Measurements from ENCODE around the gene INPP5E. TPM values are rescaled to one million over a fixed set of nuclear protein-coding genes. Genes with fewer than 3 reads are reported as not detected.

INPP5E gene
- total and polyA plus RNA-seq, 4 experiments from 2014 or later = 2.0 to 31.2 (median 17.1) TPM

DNA sequence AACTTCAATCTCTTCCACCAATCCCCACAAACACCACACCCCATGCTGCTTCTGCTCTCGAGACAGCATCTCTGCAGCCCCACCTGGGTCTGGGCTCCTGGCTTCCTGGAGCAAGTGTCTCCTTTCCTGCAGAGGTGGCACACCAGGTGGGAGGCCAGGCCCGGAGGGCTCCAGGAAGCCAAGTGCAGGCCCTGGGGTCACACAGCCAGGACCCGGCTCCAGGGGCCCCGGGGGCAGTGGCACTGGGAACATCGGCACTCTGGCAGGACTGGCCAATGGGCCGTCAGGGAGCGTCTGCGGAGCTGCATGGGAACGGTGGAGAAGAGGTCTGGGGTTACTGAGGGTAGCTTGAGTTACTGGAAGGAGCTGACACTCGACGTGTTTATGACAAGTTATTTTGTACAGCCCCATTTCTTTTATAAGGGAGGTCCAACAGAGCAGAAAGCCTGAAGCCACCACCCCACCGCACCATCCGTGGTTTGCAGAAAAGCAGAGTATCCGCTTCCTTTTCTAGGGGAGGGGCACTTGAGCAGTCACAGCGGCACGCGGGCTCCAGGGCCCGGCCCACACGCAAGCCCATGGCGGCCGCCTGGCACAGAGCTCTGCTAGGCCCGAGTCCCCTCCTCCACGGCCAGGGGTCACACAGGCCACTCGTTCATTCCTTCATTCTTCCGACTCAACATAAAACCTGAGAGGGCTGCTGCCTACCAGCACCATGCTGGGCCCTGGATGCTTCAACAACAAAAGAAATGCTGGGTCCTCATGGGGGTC is 14.6 kb upstream of the INPP5E start:
- ChIA-PET CTCF (ENCODE audit: partially characterized antibody) (no interaction called here), POLR2A (ENCODE audit: partially characterized antibody) (interaction anchor here (1.3 kb wide), 1 partner anchor 9 kb away, joined by 3 read pairs; no protein-coding TSS in a partner anchor)
- H3K9me3 Mint-ChIP-seq = peaks cover 0 to 2% (median 0%) of the 10 kb centered on the region in 8 donors
- peaks cover 39 to 74% of the 10 kb centered on the region in 2 donors for H3K36me3 Mint-ChIP-seq
- H3K36me3 ChIP-seq (ENCODE audit: insufficient read depth, low read length) = peaks cover 79% of the 10 kb centered on the region
- no peak overlapping the region for H3K4me3 Mint-ChIP-seq
- H3K27me3 Mint-ChIP-seq = no peaks in the 10 kb centered on the region
- H3K27ac Mint-ChIP-seq = no peak overlapping the region
- no peak overlapping the region for H3K27ac ChIP-seq (ENCODE audit: low read depth, low read length)
- peaks cover 0 to 3% (median under 1%) of the 10 kb centered on the region in 4 donors for H3K4me1 Mint-ChIP-seq
- no peaks in the 10 kb centered on the region for H3K27me3 ChIP-seq (ENCODE audit: insufficient read depth, low read length)
- intact Hi-C loops (cut with micrococcal nuclease) = no loop called here
- no peak overlapping the region for H3K4me3 ChIP-seq (ENCODE audit: low read length in 2 of 2)
- DNase-seq = peak in 1 of 5 donors; percentile 11
- no peaks in the 10 kb centered on the region for H3K4me1 ChIP-seq (ENCODE audit: insufficient read depth, low read length)
- no peaks in the 10 kb centered on the region for H3K9me3 ChIP-seq (ENCODE audit: control insufficient read depth in 1 of 2, low read length in 2 of 2)

DNA sequence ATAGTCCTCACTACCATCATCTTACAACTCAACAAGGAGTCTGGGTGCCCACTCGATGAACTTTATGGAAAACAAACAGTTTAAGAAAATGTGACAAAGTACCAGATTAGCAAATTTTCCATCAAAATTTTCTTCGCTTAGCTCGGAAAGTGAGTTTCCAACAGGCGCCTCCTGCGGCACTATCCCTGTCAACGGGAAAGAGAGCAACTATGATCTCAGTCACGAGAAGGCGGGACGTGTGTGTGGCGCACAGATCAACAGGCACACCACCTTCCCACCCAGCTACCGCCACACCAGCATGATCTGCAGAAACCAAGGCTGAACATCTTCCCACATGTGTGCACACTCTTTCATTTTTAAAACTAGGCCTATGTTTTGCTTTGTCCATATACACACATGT is 13.7 kb upstream of the INPP5E start:
- H3K27ac Mint-ChIP-seq = peak overlapping the region in 4 of 7 donors; percentile 8 to 52 (median 25)
- peaks cover 35 to 71% of the 10 kb centered on the region in 2 donors for H3K36me3 Mint-ChIP-seq

DNA sequence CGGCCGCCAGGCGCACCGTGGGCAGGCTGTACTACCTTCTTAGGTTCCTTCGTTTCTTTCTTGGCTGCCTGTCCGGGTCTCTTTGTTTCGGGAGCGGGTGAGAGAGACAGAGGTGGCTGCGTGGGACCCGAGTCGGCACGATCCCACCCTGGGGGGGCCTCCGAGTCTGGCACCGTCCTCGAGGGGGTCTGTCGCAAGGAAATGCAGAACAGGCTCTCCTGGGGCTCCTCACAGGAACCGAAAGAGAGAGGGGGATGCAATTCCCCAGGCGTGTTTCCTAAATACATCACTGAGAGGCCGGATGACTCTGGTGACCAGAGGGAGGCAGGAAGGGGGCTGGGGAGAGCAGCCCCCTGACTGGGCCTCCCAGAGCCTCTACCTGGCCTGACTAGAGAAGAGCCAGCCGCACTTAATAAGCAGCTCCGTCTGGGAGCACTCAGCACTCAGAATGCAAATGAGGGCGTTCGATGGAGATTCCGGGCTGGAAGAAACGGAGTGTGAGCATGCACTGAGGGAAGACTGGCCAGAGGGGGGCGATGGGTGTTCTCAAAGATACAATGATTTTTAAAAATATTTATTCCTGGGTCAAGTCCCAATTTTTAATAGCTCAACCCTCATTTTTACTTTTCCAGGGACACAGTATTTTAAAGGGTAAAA is 11.7 kb upstream of the INPP5E start:
- no peaks in the 10 kb centered on the region for H3K27me3 ChIP-seq (ENCODE audit: insufficient read depth, low read length)
- ChIA-PET CTCF (ENCODE audit: partially characterized antibody) (no interaction called here), POLR2A (ENCODE audit: partially characterized antibody) (no interaction called here)
- Mint-ChIP-seq H3K36me3 (peaks cover 48 to 72% of the 10 kb centered on the region in 2 donors), H3K27me3 (no peaks in the 10 kb centered on the region), H3K9me3 (peaks cover 0 to 2% (median 0%) of the 10 kb centered on the region in 8 donors), H3K4me3 (no peak overlapping the region), H3K4me1 (peaks cover 0 to 5% (median 2%) of the 10 kb centered on the region in 4 donors), H3K27ac (peak overlapping the region in 1 of 7 donors; percentile 11)
- no peaks in the 10 kb centered on the region for H3K4me1 ChIP-seq (ENCODE audit: insufficient read depth, low read length)
- peaks cover 77% of the 10 kb centered on the region for H3K36me3 ChIP-seq (ENCODE audit: insufficient read depth, low read length)
- no peaks in the 10 kb centered on the region for H3K9me3 ChIP-seq (ENCODE audit: control insufficient read depth in 1 of 2, low read length in 2 of 2)
- intact Hi-C loops (cut with micrococcal nuclease) = no loop called here
- H3K27ac ChIP-seq (ENCODE audit: low read depth, low read length) = no peak overlapping the region
- H3K4me3 ChIP-seq (ENCODE audit: low read length in 2 of 2) = no peak overlapping the region
- DNase-seq = no peak

More for the DNA sequence above, 13.7 kb upstream of the INPP5E start:
- Mint-ChIP-seq H3K4me1 (peaks cover 0 to 3% (median under 1%) of the 10 kb centered on the region in 4 donors), H3K9me3 (peaks cover 0 to 2% (median 0%) of the 10 kb centered on the region in 8 donors), H3K4me3 (no peak overlapping the region), H3K27me3 (no peaks in the 10 kb centered on the region)
- intact Hi-C loops (cut with micrococcal nuclease) = no loop called here
- ChIA-PET POLR2A (ENCODE audit: partially characterized antibody) (interaction anchor here (1.3 kb wide), 1 partner anchor 8 kb away, joined by 3 read pairs; no protein-coding TSS in a partner anchor), CTCF (ENCODE audit: partially characterized antibody) (no interaction called here)
- no peaks in the 10 kb centered on the region for H3K27me3 ChIP-seq (ENCODE audit: insufficient read depth, low read length)
- no peak overlapping the region for H3K4me3 ChIP-seq (ENCODE audit: low read length in 2 of 2)
- no peak for DNase-seq
- H3K4me1 ChIP-seq (ENCODE audit: insufficient read depth, low read length) = no peaks in the 10 kb centered on the region
- peaks cover 77% of the 10 kb centered on the region for H3K36me3 ChIP-seq (ENCODE audit: insufficient read depth, low read length)
- no peaks in the 10 kb centered on the region for H3K9me3 ChIP-seq (ENCODE audit: control insufficient read depth in 1 of 2, low read length in 2 of 2)
- H3K27ac ChIP-seq (ENCODE audit: low read depth, low read length) = no peak overlapping the region

DNA sequence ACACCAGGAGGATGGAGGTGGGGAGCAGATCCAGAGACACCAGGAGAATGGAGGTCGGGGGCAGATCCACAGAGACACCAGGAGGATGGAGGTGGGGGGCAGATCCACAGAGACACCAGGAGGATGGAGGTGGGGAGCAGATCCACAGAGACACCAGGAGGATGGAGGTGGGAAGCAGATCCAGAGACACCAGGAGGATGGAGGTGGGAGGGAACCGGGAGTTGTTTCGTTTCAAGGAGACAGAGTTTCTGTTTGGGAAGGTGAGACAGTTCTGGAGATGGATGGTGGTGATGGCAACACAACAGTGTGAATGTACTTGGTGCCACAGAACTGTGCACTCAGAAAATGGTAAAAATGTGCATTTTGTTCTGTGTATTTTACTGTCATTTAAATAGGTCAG is 9.0 kb upstream of the INPP5E start:
- no peak overlapping the region for H3K27ac ChIP-seq (ENCODE audit: low read depth, low read length)
- H3K27ac Mint-ChIP-seq = peak overlapping the region in 3 of 7 donors; percentile 42 to 62 (median 48)
- peaks cover 0 to 9% (median 2%) of the 10 kb centered on the region in 4 donors for H3K4me1 Mint-ChIP-seq
- no peaks in the 10 kb centered on the region for H3K27me3 Mint-ChIP-seq
- no peaks in the 10 kb centered on the region for H3K9me3 ChIP-seq (ENCODE audit: control insufficient read depth in 1 of 2, low read length in 2 of 2)
- no peaks in the 10 kb centered on the region for H3K4me1 ChIP-seq (ENCODE audit: insufficient read depth, low read length)
- H3K36me3 ChIP-seq (ENCODE audit: insufficient read depth, low read length) = peaks cover 64% of the 10 kb centered on the region
- CTCF ChIA-PET (ENCODE audit: partially characterized antibody) = no interaction called here
- no peak overlapping the region for H3K4me3 Mint-ChIP-seq
- intact Hi-C loops (cut with micrococcal nuclease) = no loop called here
- DNase-seq = no peak
- H3K27me3 ChIP-seq (ENCODE audit: insufficient read depth, low read length) = no peaks in the 10 kb centered on the region
- H3K36me3 Mint-ChIP-seq = peaks cover 36 to 66% of the 10 kb centered on the region in 2 donors
- POLR2A ChIA-PET (ENCODE audit: partially characterized antibody) = no interaction called here
- peaks cover 0 to 3% (median 0%) of the 10 kb centered on the region in 8 donors for H3K9me3 Mint-ChIP-seq
- H3K4me3 ChIP-seq (ENCODE audit: low read length in 2 of 2) = no peak overlapping the region

DNA sequence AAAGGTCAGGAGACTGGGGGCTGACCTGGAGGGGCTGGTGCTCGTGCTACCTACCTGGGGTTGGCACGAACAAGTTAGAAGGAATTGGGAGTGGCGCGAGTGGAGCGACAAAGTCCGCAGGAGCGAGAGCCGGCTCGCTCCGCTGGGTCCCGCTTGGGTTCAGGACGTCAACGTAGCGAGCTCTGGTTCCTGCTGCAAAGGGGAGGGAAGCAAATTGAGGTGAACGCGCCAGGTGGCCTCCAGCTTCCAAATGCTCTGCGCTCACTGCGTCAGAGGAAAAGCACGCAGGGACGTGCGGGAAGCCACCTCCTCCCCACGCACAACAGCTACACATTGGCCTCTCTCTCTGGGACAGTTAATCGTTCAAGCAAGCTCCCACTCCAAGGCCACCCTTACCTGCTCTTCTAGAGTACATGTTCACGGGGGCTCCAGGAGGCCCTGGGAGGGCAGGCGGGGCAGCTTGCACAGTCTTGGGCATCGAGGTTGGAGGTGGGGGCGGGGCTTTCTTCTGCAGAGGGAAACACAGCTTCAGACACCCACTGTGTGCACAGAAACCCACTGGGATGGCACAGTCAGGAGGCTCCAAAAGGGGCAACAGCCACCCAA is 7.6 kb upstream of the INPP5E start:
- H3K9me3 ChIP-seq (ENCODE audit: control insufficient read depth in 1 of 2, low read length in 2 of 2) = no peaks in the 10 kb centered on the region
- no peak overlapping the region for H3K27ac ChIP-seq (ENCODE audit: low read depth, low read length)
- peaks cover 62% of the 10 kb centered on the region for H3K36me3 ChIP-seq (ENCODE audit: insufficient read depth, low read length)
- Mint-ChIP-seq H3K36me3 (peaks cover 29 to 67% of the 10 kb centered on the region in 2 donors), H3K27me3 (no peaks in the 10 kb centered on the region), H3K9me3 (peaks cover 0 to 4% (median 0%) of the 10 kb centered on the region in 8 donors), H3K4me3 (no peak overlapping the region), H3K27ac (peak overlapping the region in 1 of 7 donors; percentile 29), H3K4me1 (peaks cover 0 to 9% (median under 1%) of the 10 kb centered on the region in 4 donors)
- no peaks in the 10 kb centered on the region for H3K4me1 ChIP-seq (ENCODE audit: insufficient read depth, low read length)
- POLR2A ChIA-PET (ENCODE audit: partially characterized antibody) = no interaction called here
- CTCF ChIA-PET (ENCODE audit: partially characterized antibody) = interaction anchor here (1.3 kb wide), 1 partner anchor 38 kb away, joined by 3 read pairs; no protein-coding TSS in a partner anchor
- intact Hi-C loops (cut with micrococcal nuclease) = no loop called here
- no peaks in the 10 kb centered on the region for H3K27me3 ChIP-seq (ENCODE audit: insufficient read depth, low read length)
- no peak for DNase-seq
- no peak overlapping the region for H3K4me3 ChIP-seq (ENCODE audit: low read length in 2 of 2)

DNA sequence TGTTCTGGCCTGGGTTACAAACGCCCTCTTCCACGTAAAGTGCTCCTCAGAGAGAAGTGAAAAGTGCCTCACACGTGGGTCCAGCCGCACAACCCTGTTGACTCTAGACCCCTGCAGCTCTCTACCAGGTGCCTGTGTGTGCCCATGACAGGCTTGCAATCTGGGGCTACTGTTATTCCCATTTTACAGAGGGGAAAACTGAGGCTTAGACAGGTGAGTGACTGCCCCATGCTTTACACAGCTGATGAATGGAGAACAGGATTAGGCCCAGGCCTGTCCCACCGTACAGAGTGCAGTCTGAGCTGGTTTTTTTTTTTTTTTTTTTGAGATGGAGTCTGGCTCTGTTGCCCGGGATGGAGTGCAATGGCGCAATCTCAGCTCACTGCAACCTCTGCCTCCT is 6.2 kb upstream of the INPP5E start:
- DNase-seq = no peak
- Histone ChIP-seq H3K4me3 (ENCODE audit: low read length in 2 of 2) (no peak overlapping the region), H3K27ac (ENCODE audit: low read depth, low read length) (no peak overlapping the region), H3K4me1 (ENCODE audit: insufficient read depth, low read length) (no peaks in the 10 kb centered on the region), H3K36me3 (ENCODE audit: insufficient read depth, low read length) (peaks cover 54% of the 10 kb centered on the region), H3K27me3 (ENCODE audit: insufficient read depth, low read length) (no peaks in the 10 kb centered on the region), H3K9me3 (ENCODE audit: control insufficient read depth in 1 of 2, low read length in 2 of 2) (no peaks in the 10 kb centered on the region)
- POLR2A ChIA-PET (ENCODE audit: partially characterized antibody) = interaction anchor here (1.2 kb wide), 1 partner anchor 8 kb away, joined by 3 read pairs; no protein-coding TSS in a partner anchor
- no peaks in the 10 kb centered on the region for H3K27me3 Mint-ChIP-seq
- no peak overlapping the region for H3K4me3 Mint-ChIP-seq
- H3K27ac Mint-ChIP-seq = no peak overlapping the region
- intact Hi-C loops (cut with micrococcal nuclease) = no loop called here
- H3K36me3 Mint-ChIP-seq = peaks cover 29 to 60% of the 10 kb centered on the region in 2 donors
- peaks cover 0 to 9% (median under 1%) of the 10 kb centered on the region in 4 donors for H3K4me1 Mint-ChIP-seq
- H3K9me3 Mint-ChIP-seq = peaks cover 0 to 4% (median 0%) of the 10 kb centered on the region in 8 donors
- CTCF ChIA-PET (ENCODE audit: partially characterized antibody) = no interaction called here

DNA sequence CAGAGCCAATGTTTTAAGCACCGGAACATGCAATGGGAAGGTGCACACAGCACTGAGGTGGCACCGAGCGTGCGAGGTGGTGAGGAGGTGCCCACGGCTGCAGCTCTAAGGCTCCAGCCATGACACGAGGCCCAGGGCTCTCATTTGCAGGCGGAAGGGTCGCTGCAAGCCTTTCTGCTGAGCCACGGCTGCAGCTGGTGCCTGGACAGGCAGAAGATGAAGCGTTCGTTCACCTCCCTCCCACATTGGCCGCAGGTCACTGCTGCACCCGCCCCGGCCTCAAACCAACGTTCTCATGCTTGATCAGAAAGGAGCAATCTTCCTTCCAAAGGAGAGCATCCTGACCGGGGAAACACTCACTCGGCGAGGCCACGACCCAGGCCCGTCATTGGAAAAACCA is 4.5 kb upstream of the INPP5E start:
- H3K4me1 Mint-ChIP-seq = peaks cover 0 to 9% (median 3%) of the 10 kb centered on the region in 4 donors
- Histone ChIP-seq H3K36me3 (ENCODE audit: insufficient read depth, low read length) (peaks cover 46% of the 10 kb centered on the region), H3K27ac (ENCODE audit: low read depth, low read length) (no peak overlapping the region), H3K4me3 (ENCODE audit: low read length in 2 of 2) (no peak overlapping the region), H3K4me1 (ENCODE audit: insufficient read depth, low read length) (peaks cover 5% of the 10 kb centered on the region), H3K9me3 (ENCODE audit: control insufficient read depth in 1 of 2, low read length in 2 of 2) (no peaks in the 10 kb centered on the region), H3K27me3 (ENCODE audit: insufficient read depth, low read length) (no peaks in the 10 kb centered on the region)
- H3K36me3 Mint-ChIP-seq = peaks cover 22 to 52% of the 10 kb centered on the region in 2 donors
- no peak for DNase-seq
- no peak overlapping the region for H3K4me3 Mint-ChIP-seq
- H3K27ac Mint-ChIP-seq = peak overlapping the region in 1 of 7 donors; percentile 21
- no peaks in the 10 kb centered on the region for H3K27me3 Mint-ChIP-seq
- ChIA-PET CTCF (ENCODE audit: partially characterized antibody) (no interaction called here), POLR2A (ENCODE audit: partially characterized antibody) (no interaction called here)
- intact Hi-C loops (cut with micrococcal nuclease) = no loop called here
- peaks cover 0 to 1% (median 0%) of the 10 kb centered on the region in 8 donors for H3K9me3 Mint-ChIP-seq

Data from CD4-positive, alpha-beta memory T cell (primary cell).